B cell (primary cell): ENCODE results near the gene ARHGEF6. TPM values are rescaled to one million over a fixed set of nuclear protein-coding genes. Genes with fewer than 3 reads are reported as not detected.

Experiments used
- ATAC-seq: fragments of 200-7000 bp; cut with Tn5 transposase; one replicate; pipeline ENCODE4 v1.10.0; 2021; ENCODE audit warnings: low read depth, mild to moderate bottlenecking, moderate number of reproducible peaks, moderate library complexity
- CTCF ChIA-PET: fragments of 350-600 bp; sonication (Branson Sonifier 250); formaldehyde crosslinking; loops from one replicate; lab custom pipeline; 2021; ENCODE audit warnings: antibody characterized with exemption, inconsistent platforms; lab: Charles Lee
- POLR2A ChIA-PET: fragments of 350-600 bp; sonication (Branson Sonifier 250); formaldehyde crosslinking; loops from one replicate; lab custom pipeline; 2021; ENCODE audit warnings: antibody characterized with exemption; lab: Charles Lee
- DNase-seq: peaks from one replicate; pipeline ENCODE4 v3.0.0; 2013
- H2AFZ ChIP-seq: 2 replicates; pipeline ENCODE4 v1.6.1; 2012; ENCODE audit warnings: mild to moderate bottlenecking, low read depth, low read length; ENCODE audit not compliant: insufficient read depth, poor library complexity, severe bottlenecking
- H3K27ac ChIP-seq, 2 donors: 1 replicate in 1 of 2; 2 replicates in 1 of 2; pipeline ENCODE4 v1.5.1; 2012 to 2013; ENCODE audit warnings: low read length in 2 of 2, mild to moderate bottlenecking in 2 of 2, moderate library complexity in 1 of 2
- H3K27me3 ChIP-seq, 4 experiments: fragments of 200-600 bp in 1 of 4; sonication (generic) in 1 of 4; replicated peaks in 1 of 4; 1 replicate in 2 of 4; 2 replicates in 2 of 4; pipeline versions ENCODE4 v1.6.1 to v1.7.0; 2013 to 2016; ENCODE audit warnings: low read length in 3 of 4, mild to moderate bottlenecking in 2 of 4, mixed read lengths in 1 of 4, moderate library complexity in 1 of 4; ENCODE audit not compliant: insufficient read depth in 4 of 4, control insufficient read depth in 3 of 4; ENCODE audit errors: control extremely low read depth in 1 of 4
- H3K36me3 ChIP-seq, 2 experiments: replicated peaks in 1 of 2; 1 replicate in 1 of 2; 2 replicates in 1 of 2; pipeline versions ENCODE4 v1.6.1 to v1.7.1; 2013; ENCODE audit warnings: low read length in 1 of 2; ENCODE audit not compliant: insufficient read depth in 2 of 2, control insufficient read depth in 1 of 2; ENCODE audit errors: control extremely low read depth in 1 of 2, extremely low read depth in 1 of 2
- H3K4me1 ChIP-seq, 2 donors: fragments of 200-600 bp in 1 of 2; sonication (generic) in 1 of 2; 1 replicate in 1 of 2; 2 replicates in 1 of 2; pipeline versions ENCODE4 v1.5.1 to v1.6.1; 2013 to 2017; ENCODE audit warnings: low read length in 2 of 2; ENCODE audit not compliant: control insufficient read depth in 2 of 2, insufficient read depth in 2 of 2
- H3K4me2 ChIP-seq: replicated peaks from 2 replicates; pipeline ENCODE3; 2012; ENCODE audit warnings: mild to moderate bottlenecking, low read depth, low read length; ENCODE audit not compliant: poor library complexity, severe bottlenecking
- H3K4me3 ChIP-seq, 5 experiments: fragments of 200-600 bp in 1 of 5; sonication (generic) in 1 of 5; 1 replicate in 3 of 5; 2 replicates in 2 of 5; pipeline versions ENCODE4 v1.5.1 to v1.7.0; 2011 to 2016; ENCODE audit warnings: low read length in 4 of 5, mild to moderate bottlenecking in 4 of 5, low read depth in 2 of 5, control low read depth in 1 of 5, moderate library complexity in 1 of 5; ENCODE audit not compliant: insufficient read depth in 1 of 5; ENCODE audit errors: control extremely low read depth in 1 of 5, extremely low read depth in 1 of 5
- H3K79me2 ChIP-seq: fragments of 200-600 bp; sonication (generic); one replicate; pipeline ENCODE4 v1.6.0; 2016; ENCODE audit warnings: low read length; ENCODE audit not compliant: control insufficient read depth, insufficient read depth
- H3K9ac ChIP-seq: fragments of 200-600 bp; sonication (generic); 2 replicates; pipeline ENCODE4 v1.6.1; 2017; ENCODE audit warnings: mild to moderate bottlenecking, low read length, moderate library complexity
- H3K9me3 ChIP-seq, 3 donors: one replicate each; pipeline versions ENCODE4 v1.6.1 to v1.7.1; 2013; ENCODE audit warnings: low read length in 2 of 3; ENCODE audit not compliant: control insufficient read depth in 2 of 3, insufficient read depth in 1 of 3; ENCODE audit errors: control extremely low read depth in 1 of 3
- H4K20me1 ChIP-seq: 2 replicates; pipeline ENCODE4 v1.6.0; 2012; ENCODE audit warnings: mild to moderate bottlenecking, low read length; ENCODE audit not compliant: insufficient read depth, control insufficient read depth, poor library complexity, severe bottlenecking
- H3K27ac Mint-ChIP-seq: one replicate; pipeline ENCODE4 v1.8.0; 2021; ENCODE audit warnings: mixed read lengths
- H3K27me3 Mint-ChIP-seq: one replicate; pipeline ENCODE4 v1.8.0; 2021; ENCODE audit warnings: mixed read lengths
- H3K4me1 Mint-ChIP-seq: one replicate; pipeline ENCODE4 v1.8.0; 2021; ENCODE audit warnings: mixed read lengths
- H3K4me3 Mint-ChIP-seq: one replicate; pipeline ENCODE4 v1.8.0; 2021; ENCODE audit warnings: mixed read lengths
- H3K9me3 Mint-ChIP-seq: one replicate; pipeline ENCODE4 v1.8.0; 2022; ENCODE audit warnings: mixed read lengths; ENCODE audit not compliant: insufficient read depth
- CTCF ChIP-seq: fragments of 200-600 bp; IDR thresholded peaks from one replicate; pipeline ENCODE4 v1.8.0; 2022; ENCODE audit warnings: antibody characterized with exemption, mild to moderate bottlenecking
- EZH2 ChIP-seq: IDR thresholded peaks from 2 replicates; pipeline ENCODE4 v1.6.1; 2012; ENCODE audit warnings: borderline replicate concordance, low read depth, mild to moderate bottlenecking, moderate library complexity, low read length; ENCODE audit not compliant: insufficient read depth, poor library complexity, severe bottlenecking
- WGBS: methylation state at CpG from one replicate; pipeline ENCODE4 v1.1.5; 2013; ENCODE audit warnings: missing lambda C conversion rate; ENCODE audit not compliant: insufficient coverage; 5-methylcytosine and 5-hydroxymethylcytosine counted together
- intact Hi-C: fragments of 100-400 bp; cut with micrococcal nuclease; formaldehyde crosslinking; loops from one replicate; pipeline ENCODE4 v1.10.0; 2022
- polyA plus RNA-seq: library from polyadenylated mRNA; depleted of rRNA; stranded (reverse); fragments of >200 nt; gene quantifications from 2 replicates; pipeline ENCODE4 v1.2.3, GENCODE V29; 2012
- total RNA-seq, 2 donors: library from RNA; stranded (reverse); fragments of 120-200 nt in 1 of 2; gene quantifications; 1 replicate in 1 of 2; 2 replicates in 1 of 2; pipeline versions ENCODE4 v1.2.3 to v1.2.4, GENCODE V29; 2013 to 2022

Gene ARHGEF6
- total and polyA plus RNA-seq, 2 donors (not counting 1 experiment from before 2014, with no cell fraction given), result 29.6 to 43.4 TPM

- ChIA-PET CTCF (interaction anchor here (0.6 to 1.5 kb wide), 4 partner anchors 12 to 45 kb away, joined by 3 to 4 read pairs (median 4); no protein-coding TSS in a partner anchor), POLR2A (no interaction called here)
- Histone ChIP-seq H3K27me3 (no peaks in the 10 kb centered on the region), H3K79me2 (peaks cover 2% of the 10 kb centered on the region), H3K27ac (peak overlapping the region; percentile 56 to 79), H3K36me3 (no peaks in the 10 kb centered on the region), H3K9ac (peak overlapping the region; percentile 10), H3K4me3 (peak overlapping the region in 1 of 5 experiments; percentile 35), H4K20me1 (no peaks in the 10 kb centered on the region), H3K4me2 (peak overlapping the region; percentile 56), H3K9me3 (no peaks in the 10 kb centered on the region), H2AFZ (no peak overlapping the region), H3K4me1 (peaks cover 28 to 31% of the 10 kb centered on the region in 2 donors)
- H3K9me3 Mint-ChIP-seq, result no peaks in the 10 kb centered on the region
- H3K27ac Mint-ChIP-seq, result peak overlapping the region; percentile 56
- intact Hi-C loops, result loop anchor here (1.0 to 5.0 kb wide), 3 partner anchors 32 to 166 kb away; partner anchors contain the start of gene RBMX
- H3K27me3 Mint-ChIP-seq, result no peaks in the 10 kb centered on the region
- peaks cover 37% of the 10 kb centered on the region for H3K4me1 Mint-ChIP-seq
- ATAC-seq (peak; percentile 82), DNase-seq (peak; percentile 68)
- WGBS, result 17% methylated on average over 1 of the region's 6 CpGs
- H3K4me3 Mint-ChIP-seq, result peak overlapping the region; percentile 68
- TF ChIP-seq CTCF, result no peak
- TF ChIP-seq EZH2, result no peak
Observed at GRCh38 chrX:136714626-136715599, 65.8 kb downstream of the ARHGEF6 start.
